Activated T-helper 17 cell treated with anti-CD3 and anti-CD28 coated beads, Interleukin-2, amount 50 U/mL, for 72 hours (primary cell): ENCODE measurements around the gene TIMM17B. TPM values are rescaled to one million over a fixed set of nuclear protein-coding genes. Genes with fewer than 3 reads are reported as not detected.
A peak's percentile ranks its signal among the peaks of the same experiment; 100 is the strongest.
"Not testable (repeated sequence)": the region's sequence is repeated elsewhere in the genome, so short reads cannot be mapped to it uniquely, and the experiment has no call there.

Source experiments
- ATAC-seq: fragments of 150-1000 bp; cut with Tn5 transposase; replicated peaks from 2 replicates; pipeline ENCODE4 v1.10.0; 2021; ENCODE audit warnings: mild to moderate bottlenecking, moderate library complexity
- H3K27ac Mint-ChIP-seq: one replicate; pipeline ENCODE4 v1.8.0; 2022; ENCODE audit warnings: mixed read lengths
- H3K27me3 Mint-ChIP-seq: one replicate; pipeline ENCODE4 v1.8.0; 2022; ENCODE audit warnings: mixed read lengths
- H3K36me3 Mint-ChIP-seq: one replicate; pipeline ENCODE4 v1.8.0; 2022; ENCODE audit warnings: low read depth, mild to moderate bottlenecking, mixed read lengths
- H3K4me1 Mint-ChIP-seq: one replicate; pipeline ENCODE4 v1.8.0; 2022; ENCODE audit warnings: mixed read lengths
- H3K4me3 Mint-ChIP-seq: one replicate; pipeline ENCODE4 v1.8.0; 2022; ENCODE audit warnings: mild to moderate bottlenecking, mixed read lengths
- H3K9me3 Mint-ChIP-seq: one replicate; pipeline ENCODE4 v1.8.0; 2022; ENCODE audit warnings: mixed read lengths
- total RNA-seq, 2 donors: library from RNA; stranded (reverse); gene quantifications; one replicate each; pipeline ENCODE4 v1.2.3, GENCODE V29; 2022

The TIMM17B gene
- total RNA-seq, 2 donors from 2014 or later: 54.4 to 66.3 TPM

GRCh38 chrX:48893556-48894348 is 3.8 kb downstream of the TIMM17B start:
- no peak for ATAC-seq
- Mint-ChIP-seq H3K36me3 (peaks cover 27% of the 10 kb centered on the region), H3K4me3 (no peak overlapping the region), H3K27ac (no peak overlapping the region), H3K27me3 (no peaks in the 10 kb centered on the region), H3K4me1 (peaks cover 6% of the 10 kb centered on the region), H3K9me3 (no peaks in the 10 kb centered on the region)

GRCh38 chrX:48892896-48893295 is 4.7 kb downstream of the TIMM17B start:
- peaks cover 22% of the 10 kb centered on the region for H3K36me3 Mint-ChIP-seq
- no peaks in the 10 kb centered on the region for H3K9me3 Mint-ChIP-seq
- ATAC-seq: no peak
- H3K27ac Mint-ChIP-seq: no peak overlapping the region
- no peak overlapping the region for H3K4me3 Mint-ChIP-seq
- no peaks in the 10 kb centered on the region for H3K27me3 Mint-ChIP-seq
- peaks cover 6% of the 10 kb centered on the region for H3K4me1 Mint-ChIP-seq

- Mint-ChIP-seq H3K9me3 (no peaks in the 10 kb centered on the region), H3K27ac (no peak overlapping the region), H3K4me3 (peak overlapping the region; percentile 93), H3K27me3 (no peaks in the 10 kb centered on the region), H3K4me1 (peaks cover 6% of the 10 kb centered on the region), H3K36me3 (peaks cover 12% of the 10 kb centered on the region)
- peak; percentile 92 for ATAC-seq
Measured at GRCh38 chrX:48891402-48892288, 5.9 kb downstream of the TIMM17B start.

- peak overlapping the region; percentile 93 for H3K4me3 Mint-ChIP-seq
- H3K36me3 Mint-ChIP-seq: peaks cover 12% of the 10 kb centered on the region
- H3K9me3 Mint-ChIP-seq: no peaks in the 10 kb centered on the region
- H3K27ac Mint-ChIP-seq: peak overlapping the region; percentile 88
- ATAC-seq: peak; percentile 63
- H3K27me3 Mint-ChIP-seq: no peaks in the 10 kb centered on the region
- peaks cover 6% of the 10 kb centered on the region for H3K4me1 Mint-ChIP-seq
Measured at GRCh38 chrX:48890934-48891401, 6.6 kb downstream of the TIMM17B start.

DNA sequence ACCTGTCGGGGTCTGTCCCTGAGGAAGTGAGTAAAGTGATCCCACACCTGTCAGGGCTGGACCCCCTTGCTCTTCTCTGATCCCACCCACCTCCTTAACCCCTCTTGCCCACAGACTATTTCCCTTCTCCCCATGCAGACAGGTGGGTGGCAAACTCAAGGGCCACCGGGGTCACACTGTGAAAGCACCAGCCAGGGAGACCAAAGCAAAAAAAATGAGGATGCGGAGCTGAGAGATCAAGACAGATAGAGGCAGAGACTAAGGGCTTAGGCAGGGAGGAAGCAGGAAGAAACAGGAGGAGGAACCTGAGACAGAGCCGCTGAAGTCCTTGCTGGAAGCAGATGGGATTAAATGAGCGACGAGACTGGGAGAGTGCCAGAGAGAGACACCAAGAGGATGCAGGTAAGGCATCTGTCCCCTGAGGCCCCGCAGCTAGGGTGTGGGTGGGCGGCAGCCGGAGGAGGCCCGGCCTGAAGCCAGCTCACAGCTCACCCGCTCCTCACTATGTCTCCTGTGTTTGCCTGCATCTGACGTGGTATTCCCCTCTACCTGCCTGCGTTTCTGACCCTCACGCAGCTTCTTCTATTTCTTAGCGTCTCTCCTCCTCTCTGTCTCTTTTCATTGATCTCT is 7.2 kb downstream of the TIMM17B start:
- H3K4me1 Mint-ChIP-seq: peaks cover 5% of the 10 kb centered on the region
- no peaks in the 10 kb centered on the region for H3K27me3 Mint-ChIP-seq
- peak overlapping the region; percentile 88 for H3K27ac Mint-ChIP-seq
- H3K9me3 Mint-ChIP-seq: no peaks in the 10 kb centered on the region
- H3K4me3 Mint-ChIP-seq: peak overlapping the region; percentile 93
- ATAC-seq: no peak
- peaks cover 8% of the 10 kb centered on the region for H3K36me3 Mint-ChIP-seq

DNA sequence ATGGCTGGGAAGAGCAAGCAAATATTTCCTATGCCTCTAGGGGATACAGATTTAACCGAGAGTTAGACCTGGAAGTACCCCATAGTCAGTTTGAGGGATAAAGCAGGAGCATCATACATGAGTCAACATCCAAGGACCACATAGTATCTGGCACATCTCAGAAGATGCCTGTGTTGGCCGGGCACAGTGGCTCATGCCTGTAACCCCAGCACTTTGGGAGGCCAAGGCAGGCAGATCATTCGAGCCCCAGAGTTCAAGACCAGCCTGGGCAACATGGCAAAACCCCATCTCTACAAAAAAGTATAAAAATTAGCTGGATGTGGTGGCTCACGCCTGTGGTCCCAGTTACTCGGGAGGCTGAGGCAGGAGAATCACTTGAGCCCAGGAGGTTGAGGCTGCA is 11.0 kb downstream of the TIMM17B start:
- not testable (repeated sequence) for H3K36me3 Mint-ChIP-seq, H3K27me3 Mint-ChIP-seq, ATAC-seq, H3K4me1 Mint-ChIP-seq, H3K9me3 Mint-ChIP-seq, H3K4me3 Mint-ChIP-seq, H3K27ac Mint-ChIP-seq

GRCh38 chrX:48883729-48884128 is 13.8 kb downstream of the TIMM17B start:
- Mint-ChIP-seq H3K27me3 (no peaks in the 10 kb centered on the region), H3K36me3 (no peaks in the 10 kb centered on the region), H3K9me3 (no peaks in the 10 kb centered on the region), H3K4me3 (no peak overlapping the region), H3K27ac (no peak overlapping the region), H3K4me1 (no peaks in the 10 kb centered on the region)
- no peak for ATAC-seq

DNA sequence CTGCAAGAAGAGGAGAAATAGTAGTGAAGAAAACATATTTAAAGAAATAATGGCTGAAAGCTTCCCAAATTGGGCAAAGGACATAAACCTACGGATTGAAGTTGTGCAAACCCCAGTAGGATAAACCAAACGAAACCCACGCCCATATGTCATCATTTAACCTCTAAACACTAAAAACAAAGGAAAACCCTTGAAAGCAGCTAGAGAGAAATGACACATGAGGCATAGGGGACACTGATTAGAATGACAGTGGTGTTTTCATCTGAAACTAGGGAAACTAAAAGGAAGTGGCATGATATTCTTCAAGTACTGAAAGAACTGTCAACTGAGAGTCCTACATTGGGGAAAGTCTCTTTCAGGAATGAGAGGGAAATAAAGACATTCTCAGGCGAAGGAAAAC is 20.6 kb downstream of the TIMM17B start:
- H3K4me1 Mint-ChIP-seq, H3K27me3 Mint-ChIP-seq, H3K27ac Mint-ChIP-seq, ATAC-seq, H3K4me3 Mint-ChIP-seq, H3K9me3 Mint-ChIP-seq, H3K36me3 Mint-ChIP-seq: not testable (repeated sequence)

DNA sequence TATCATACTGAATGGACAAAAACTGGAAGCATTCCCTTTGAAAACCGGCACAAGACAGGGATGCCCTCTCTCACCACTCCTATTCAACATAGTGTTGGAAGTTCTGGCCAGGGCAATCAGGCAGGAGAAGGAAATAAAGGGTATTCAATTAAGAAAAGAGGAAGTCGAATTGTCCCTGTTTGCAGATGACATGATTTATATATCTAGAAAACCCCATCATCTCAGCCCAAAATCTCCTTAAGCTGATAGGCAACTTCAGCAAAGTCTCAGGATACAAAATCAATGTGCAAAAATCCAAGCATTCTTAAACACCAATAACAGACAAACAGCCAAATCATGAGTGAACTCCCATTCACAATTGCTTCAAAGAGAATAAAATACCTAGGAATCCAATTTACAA is 25.6 kb downstream of the TIMM17B start:
- not testable (repeated sequence) for H3K27me3 Mint-ChIP-seq, H3K9me3 Mint-ChIP-seq, H3K4me3 Mint-ChIP-seq, H3K36me3 Mint-ChIP-seq, ATAC-seq, H3K27ac Mint-ChIP-seq, H3K4me1 Mint-ChIP-seq

GRCh38 chrX:48864210-48864609 is 33.4 kb downstream of the TIMM17B start:
- no peaks in the 10 kb centered on the region for H3K36me3 Mint-ChIP-seq
- H3K9me3 Mint-ChIP-seq: no peaks in the 10 kb centered on the region
- no peaks in the 10 kb centered on the region for H3K4me1 Mint-ChIP-seq
- no peak overlapping the region for H3K27ac Mint-ChIP-seq
- no peaks in the 10 kb centered on the region for H3K27me3 Mint-ChIP-seq
- H3K4me3 Mint-ChIP-seq: no peak overlapping the region
- no peak for ATAC-seq

- no peak overlapping the region for H3K27ac Mint-ChIP-seq
- H3K4me3 Mint-ChIP-seq: no peak overlapping the region
- H3K27me3 Mint-ChIP-seq: peaks cover 4% of the 10 kb centered on the region
- H3K4me1 Mint-ChIP-seq: no peaks in the 10 kb centered on the region
- no peaks in the 10 kb centered on the region for H3K9me3 Mint-ChIP-seq
- ATAC-seq: no peak
- no peaks in the 10 kb centered on the region for H3K36me3 Mint-ChIP-seq
Measured at GRCh38 chrX:48854898-48855297, 42.7 kb downstream of the TIMM17B start.

DNA sequence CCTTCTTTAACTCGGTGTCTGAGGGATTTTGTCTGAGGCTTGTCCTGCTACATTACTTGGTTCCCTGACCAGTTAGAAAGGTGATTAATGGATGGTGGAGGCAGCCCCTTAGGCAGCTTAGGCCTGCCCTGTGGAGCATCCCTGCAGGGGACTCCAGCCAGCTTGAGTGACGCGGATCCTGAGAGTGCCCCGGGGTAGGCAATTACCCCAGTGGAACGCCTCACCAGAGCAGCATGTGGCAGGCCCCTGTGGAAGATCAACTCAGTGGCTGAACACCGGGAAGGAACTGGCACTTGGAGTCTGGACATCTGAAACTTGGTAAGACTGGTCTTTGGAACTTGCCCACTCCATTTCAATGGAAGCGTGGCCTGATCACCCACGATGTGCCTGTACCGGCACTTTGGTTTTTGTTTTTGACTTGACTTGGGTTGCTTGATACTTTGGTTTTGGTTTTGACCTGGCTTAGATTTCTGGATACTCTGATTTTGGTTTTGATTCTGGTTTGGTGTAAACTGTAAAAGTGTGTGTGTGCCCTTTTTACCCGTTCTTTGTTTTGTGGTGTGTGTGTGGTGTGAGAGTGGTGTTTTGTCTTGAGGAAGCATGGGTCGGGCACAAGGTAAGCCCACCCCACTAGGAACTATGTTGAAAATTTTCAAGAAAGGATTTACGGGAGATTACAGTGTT is 43.3 kb downstream of the TIMM17B start:
- not testable (repeated sequence) for H3K36me3 Mint-ChIP-seq, H3K27me3 Mint-ChIP-seq, H3K9me3 Mint-ChIP-seq, ATAC-seq, H3K27ac Mint-ChIP-seq, H3K4me1 Mint-ChIP-seq, H3K4me3 Mint-ChIP-seq

DNA sequence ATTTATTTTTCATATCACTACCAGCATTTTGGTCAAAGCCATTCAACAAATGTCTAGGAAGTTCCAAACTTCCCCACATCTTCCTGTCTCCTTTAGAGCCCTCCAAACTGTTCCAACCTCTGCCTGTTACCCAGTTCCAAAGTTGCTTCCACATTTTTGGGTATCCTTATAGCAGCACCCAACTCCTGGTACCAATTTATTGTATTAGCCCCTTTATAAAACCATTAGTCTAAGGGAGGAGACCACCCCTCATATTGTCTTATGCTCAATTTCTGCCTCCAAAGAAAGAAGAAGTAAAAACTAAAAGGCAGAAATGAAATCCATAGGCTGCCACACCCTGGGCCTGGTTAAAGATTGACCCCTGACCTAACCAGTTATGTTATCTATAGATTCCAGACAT is 44.1 kb downstream of the TIMM17B start:
- H3K4me3 Mint-ChIP-seq, H3K27me3 Mint-ChIP-seq, H3K4me1 Mint-ChIP-seq, H3K9me3 Mint-ChIP-seq, ATAC-seq, H3K36me3 Mint-ChIP-seq, H3K27ac Mint-ChIP-seq: not testable (repeated sequence)

GRCh38 chrX:48852857-48853256 is 44.7 kb downstream of the TIMM17B start:
- peaks cover 4% of the 10 kb centered on the region for H3K27me3 Mint-ChIP-seq
- no peaks in the 10 kb centered on the region for H3K36me3 Mint-ChIP-seq
- H3K27ac Mint-ChIP-seq: no peak overlapping the region
- no peaks in the 10 kb centered on the region for H3K9me3 Mint-ChIP-seq
- no peak for ATAC-seq
- H3K4me1 Mint-ChIP-seq: peaks cover 5% of the 10 kb centered on the region
- H3K4me3 Mint-ChIP-seq: no peak overlapping the region
